ENCODE data around the gene LRRC27. TPM values are rescaled to one million over a fixed set of nuclear protein-coding genes. Genes with fewer than 3 reads are reported as not detected.

Gene LRRC27
- total RNA-seq, 1 donor from 2014 or later = 3.8 TPM

GRCh38 chr10:132394201-132394811, 62.3 kb downstream of the LRRC27 start:
- intact Hi-C loops (cut with DNase I) = no loop called here
- no peak for DNase-seq (ENCODE audit: low spot score)

- intact Hi-C loops (cut with DNase I) = loop anchor here (5.0 kb wide), 2 partner anchors 122 to 237 kb away; no protein-coding TSS in a partner anchor
- DNase-seq (ENCODE audit: low spot score) = no peak
Observed at GRCh38 chr10:132394936-132395703, 63.1 kb downstream of the LRRC27 start.

- intact Hi-C loops (cut with DNase I) = loop anchor here (5.0 kb wide), 2 partner anchors 121 to 236 kb away; no protein-coding TSS in a partner anchor
- DNase-seq (ENCODE audit: low spot score) = peak; percentile 88
Observed at GRCh38 chr10:132395704-132396493, 63.9 kb downstream of the LRRC27 start.

GRCh38 chr10:132396494-132397035, 64.6 kb downstream of the LRRC27 start:
- DNase-seq (ENCODE audit: low spot score) = no peak
- intact Hi-C loops (cut with DNase I) = loop anchor here (5.0 kb wide), 2 partner anchors 121 to 236 kb away; no protein-coding TSS in a partner anchor

GRCh38 chr10:132397036-132397541, 65.1 kb downstream of the LRRC27 start, which contains the start of gene PWWP2B:
Gene PWWP2B (plus strand): TSS chr10:132397200. CDS start chr10:132397227, 27 bp downstream.
- intact Hi-C loops (cut with DNase I) = loop anchor here (5.0 kb wide), 2 partner anchors 120 to 235 kb away; no protein-coding TSS in a partner anchor

GRCh38 chr10:132397671-132398565, 65.9 kb downstream of the LRRC27 start:
- DNase-seq (ENCODE audit: low spot score) = no peak
- intact Hi-C loops (cut with DNase I) = loop anchor here (5.0 kb wide), 2 partner anchors 119 to 234 kb away; no protein-coding TSS in a partner anchor

More at GRCh38 chr10:132397036-132397541, 65.1 kb downstream of the LRRC27 start, which contains the start of gene PWWP2B:
- no peak for DNase-seq (ENCODE audit: low spot score)

GRCh38 chr10:132398566-132398991, 66.6 kb downstream of the LRRC27 start:
- intact Hi-C loops (cut with DNase I) = loop anchor here (5.0 kb wide), 2 partner anchors 119 to 234 kb away; no protein-coding TSS in a partner anchor

GRCh38 chr10:132399117-132400035, 67.4 kb downstream of the LRRC27 start:
- no peak for DNase-seq (ENCODE audit: low spot score)
- intact Hi-C loops (cut with DNase I) = loop anchor here (5.0 kb wide), 2 partner anchors 118 to 233 kb away; no protein-coding TSS in a partner anchor

More at GRCh38 chr10:132398566-132398991, 66.6 kb downstream of the LRRC27 start:
- no peak for DNase-seq (ENCODE audit: low spot score)

GRCh38 chr10:132400041-132400546, 68.1 kb downstream of the LRRC27 start:
- intact Hi-C loops (cut with DNase I) = no loop called here
- no peak for DNase-seq (ENCODE audit: low spot score)

- no peak for DNase-seq (ENCODE audit: low spot score)
Observed at GRCh38 chr10:132400547-132401151, 68.7 kb downstream of the LRRC27 start.

GRCh38 chr10:132401401-132402118, 69.6 kb downstream of the LRRC27 start:
- intact Hi-C loops (cut with DNase I) = no loop called here
- DNase-seq (ENCODE audit: low spot score) = no peak

More at GRCh38 chr10:132400547-132401151, 68.7 kb downstream of the LRRC27 start:
- intact Hi-C loops (cut with DNase I) = no loop called here

GRCh38 chr10:132402781-132403241, 70.8 kb downstream of the LRRC27 start:
- DNase-seq (ENCODE audit: low spot score) = no peak
- intact Hi-C loops (cut with DNase I) = no loop called here

GRCh38 chr10:132403511-132404168, 71.6 kb downstream of the LRRC27 start:
- DNase-seq (ENCODE audit: low spot score) = no peak
- intact Hi-C loops (cut with DNase I) = no loop called here

GRCh38 chr10:132404169-132404880, 72.3 kb downstream of the LRRC27 start:
- intact Hi-C loops (cut with DNase I) = no loop called here
- DNase-seq (ENCODE audit: low spot score) = no peak
